GM12878 (cell line): Measurements from ENCODE around the gene IL22. TPM values are rescaled to one million over a fixed set of nuclear protein-coding genes. Genes with fewer than 3 reads are reported as not detected.
A peak's percentile ranks its signal among the peaks of the same experiment; 100 is the strongest.

Source experiments
- ATAC-seq: fragments of 200-7000 bp; cut with Tn5 transposase; 3 replicates; pipeline ENCODE4 v1.9.1; 2020; ENCODE audit warnings: mild to moderate bottlenecking, moderate library complexity
- BruUV-seq: library from RNA; stranded (reverse); fragments of 400-500 nt; replicated peaks from 2 replicates; lab custom pipeline; 2021; lab: Mats Ljungman, UMichigan
- CTCF ChIA-PET: fragments of 300-600 bp; sonication (Branson Sonifier 250); formaldehyde crosslinking; extraction: SDS; loops from one replicate; lab custom pipeline; 2021; ENCODE audit warnings: inconsistent platforms; lab: Yijun Ruan, JAX
- POLR2A ChIA-PET: fragments of 350-600 bp; formaldehyde crosslinking; extraction: SDS; loops from one replicate; lab custom pipeline; 2021; ENCODE audit warnings: inconsistent platforms; lab: Charles Lee
- RAD21 ChIA-PET: fragments of 300-600 bp; sonication (Branson Sonifier 250); formaldehyde crosslinking; loops from one replicate; lab custom pipeline; 2023; ENCODE audit warnings: antibody characterized with exemption; ENCODE audit not compliant: unreplicated experiment; lab: Charles Lee
- SMC1A ChIA-PET: fragments of 300-600 bp; sonication (Branson Sonifier 250); formaldehyde crosslinking; loops from one replicate; lab custom pipeline; 2023; ENCODE audit not compliant: unreplicated experiment, uncharacterized antibody; lab: Charles Lee
- DNase-seq: peaks from one replicate; pipeline ENCODE4 v3.0.0-alpha.2; 2011; ENCODE audit warnings: low read depth, low spot score
- FAIRE-seq: peaks from 3 replicates; lab custom pipeline; 2011; peaks lifted over from hg19 to GRCh38; lab: Jason Lieb, UNC
- H2AFZ ChIP-seq: 2 replicates; pipeline ENCODE4 v1.6.0; 2011; ENCODE audit warnings: low read depth, low read length, control low read depth; ENCODE audit not compliant: control insufficient read depth
- H3K27ac ChIP-seq: 2 replicates; pipeline ENCODE4 v1.5.1; 2011; ENCODE audit warnings: control low read depth; ENCODE audit not compliant: control insufficient read depth, insufficient read depth
- H3K27me3 ChIP-seq, 2 experiments: replicated peaks in 1 of 2; 2 replicates each; pipeline versions ENCODE4 v1.6.0 to v1.6.1; 2011; ENCODE audit warnings: low read length in 1 of 2; ENCODE audit not compliant: control insufficient read depth in 2 of 2, insufficient read depth in 2 of 2
- H3K36me3 ChIP-seq, 2 experiments: 2 replicates each; pipeline ENCODE4 v1.5.1; 2011; ENCODE audit warnings: low read length in 1 of 2; ENCODE audit not compliant: control insufficient read depth in 2 of 2, insufficient read depth in 2 of 2
- H3K4me1 ChIP-seq: 2 replicates; pipeline ENCODE4 v1.6.1; 2011; ENCODE audit warnings: mild to moderate bottlenecking, low read length, moderate library complexity, mixed read lengths; ENCODE audit not compliant: control insufficient read depth, insufficient read depth
- H3K4me2 ChIP-seq: 2 replicates; pipeline ENCODE4 v1.6.0; 2011; ENCODE audit warnings: control low read depth; ENCODE audit not compliant: control insufficient read depth, insufficient read depth
- H3K4me3 ChIP-seq: fragments of 200-600 bp; sonication (generic); 2 replicates; pipeline ENCODE4 v1.5.1; 2016
- H3K79me2 ChIP-seq: 2 replicates; pipeline ENCODE4 v1.6.0; 2011; ENCODE audit warnings: low read length; ENCODE audit not compliant: control insufficient read depth, insufficient read depth
- H3K9ac ChIP-seq: 2 replicates; pipeline ENCODE4 v1.8.0; 2011; ENCODE audit warnings: low read length, control low read depth, mixed read lengths; ENCODE audit not compliant: control insufficient read depth, insufficient read depth
- H3K9me3 ChIP-seq: replicated peaks from 3 replicates; pipeline ENCODE4 v1.5.1; 2011; ENCODE audit warnings: mild to moderate bottlenecking, low read length; ENCODE audit not compliant: control insufficient read depth, insufficient read depth
- H4K20me1 ChIP-seq: 2 replicates; pipeline ENCODE4 v1.6.0; 2011; ENCODE audit not compliant: control insufficient read depth, insufficient read depth
- BMI1 ChIP-seq: fragments of 450-650 bp; IDR thresholded peaks from 2 replicates; pipeline ENCODE4 v1.6.1; 2016; ENCODE audit warnings: mild to moderate bottlenecking, moderate library complexity, borderline replicate concordance
- CBX5 ChIP-seq: sonication (generic); IDR thresholded peaks from 2 replicates; pipeline ENCODE4 v1.6.1; 2016; ENCODE audit warnings: low read depth, moderate library complexity, mild to moderate bottlenecking, inconsistent platforms
- MTA2 ChIP-seq: fragments of 450-650 bp; IDR thresholded peaks from 2 replicates; pipeline ENCODE4 v1.6.1; 2016; ENCODE audit warnings: low read depth, mild to moderate bottlenecking, moderate library complexity
- NFIC ChIP-seq: IDR thresholded peaks from 2 replicates; pipeline ENCODE4 v1.6.1; 2012; ENCODE audit warnings: low read depth, mild to moderate bottlenecking, inconsistent platforms, low read length, moderate library complexity
- NFYB ChIP-seq: IDR thresholded peaks from 2 replicates; pipeline ENCODE4 v1.6.1; 2011; ENCODE audit warnings: low read depth, mild to moderate bottlenecking, low read length, improper control_type of control experiment, moderate library complexity; ENCODE audit not compliant: insufficient read depth
- NR2C2 ChIP-seq: IDR thresholded peaks from 2 replicates; pipeline ENCODE4 v1.6.1; 2011; ENCODE audit warnings: borderline replicate concordance, low read depth; ENCODE audit not compliant: control insufficient read depth, insufficient read length
- NRF1 ChIP-seq: conservative IDR thresholded peaks from 2 replicates; pipeline ENCODE4 v1.6.1; 2011; ENCODE audit warnings: mild to moderate bottlenecking, low read depth, low read length, improper control_type of control experiment
- RBBP5 ChIP-seq: fragments of 200-600 bp; sonication (generic); conservative IDR thresholded peaks from 2 replicates; pipeline ENCODE4 v1.6.1; 2016
- SIN3A ChIP-seq: IDR thresholded peaks from 2 replicates; pipeline ENCODE4 v1.6.1; 2012; ENCODE audit warnings: low read depth, low read length, improper control_type of control experiment
- SMARCA5 ChIP-seq: fragments of 450-650 bp; IDR thresholded peaks from 2 replicates; pipeline ENCODE4 v1.6.1; 2017; ENCODE audit warnings: mild to moderate bottlenecking
- SP1 ChIP-seq: IDR thresholded peaks from one replicate; pipeline ENCODE4 v1.6.1; 2011; ENCODE audit warnings: low read depth, low read length
- SPI1 ChIP-seq: IDR thresholded peaks from 2 replicates; pipeline ENCODE4 v1.6.1; 2011; ENCODE audit warnings: low read depth, mild to moderate bottlenecking, low read length, moderate library complexity, borderline replicate concordance; ENCODE audit not compliant: insufficient read depth
- SREBF2 ChIP-seq: IDR thresholded peaks from 2 replicates; pipeline ENCODE4 v1.6.1; 2012; ENCODE audit warnings: mild to moderate bottlenecking, low read length
- STAT3 ChIP-seq: IDR thresholded peaks from 2 replicates; pipeline ENCODE4 v1.6.1; 2011; ENCODE audit warnings: low read depth, low read length, improper control_type of control experiment
- TAF1 ChIP-seq: IDR thresholded peaks from 2 replicates; pipeline ENCODE4 v1.6.1; 2011; ENCODE audit warnings: mild to moderate bottlenecking, low read depth, low read length, borderline replicate concordance
- ZZZ3 ChIP-seq: IDR thresholded peaks from 2 replicates; pipeline ENCODE4 v1.6.1; 2011; ENCODE audit warnings: low read depth; ENCODE audit not compliant: control insufficient read depth, insufficient read length
- WGBS: methylation state at CpG from one replicate; pipeline ENCODE4 v1.1.6; 2016; ENCODE audit warnings: low lambda C conversion rate; ENCODE audit not compliant: insufficient replicate concordance, insufficient coverage; ENCODE audit errors: missing lambda C conversion rate; 5-methylcytosine and 5-hydroxymethylcytosine counted together
- in situ Hi-C: fragments of 300-500 bp; cut with MboI; formaldehyde crosslinking; loops from 9 replicates; pipeline ENCODE4 v1.14.3; 2018; ENCODE audit warnings: mixed read lengths
- intact Hi-C: fragments of 100-400 bp; cut with micrococcal nuclease; formaldehyde crosslinking; loops from one replicate; pipeline ENCODE4 v1.14.2; 2022; ENCODE audit not compliant: unreplicated experiment
- polyA plus RNA-seq, 11 experiments: library from polyadenylated mRNA; depleted of rRNA in 4 of 11; unstranded in 6 of 11; stranded (reverse) in 5 of 11; fragments of >200 nt; fragmentation: Nextera tagmentation in 4 of 11; fragmentation: Illumina TruSeq in 1 of 11; extraction: Ambion mirVana in 4 of 11; extraction: Trizol in 1 of 11; gene quantifications; 1 replicate in 1 of 11; 2 replicates in 10 of 11; pipeline versions ENCODE4 v1.2.1 to v1.2.3, GENCODE V29; 2011 to 2016; ENCODE audit warnings: inconsistent platforms in 2 of 11, missing spikeins in 2 of 11, low read depth in 1 of 11
- total RNA-seq, 4 experiments: library from RNA; depleted of rRNA in 3 of 4; stranded (reverse); fragments of >200 nt in 3 of 4; fragmentation: Illumina TruSeq in 1 of 4; extraction: Trizol in 1 of 4; gene quantifications; 2 replicates each; pipeline versions ENCODE4 v1.2.1 to v1.2.3, GENCODE V29; 2013 to 2021

The IL22 gene
- total and polyA plus RNA-seq, 10 of the 15 experiments (the other 5 are each of a cell fraction or from before 2014, with no cell fraction given), result not detected

- TF ChIP-seq SREBF2 (no peak), BMI1 (no peak), CBX5 (no peak), NFYB (no peak), NFIC (no peak), ZZZ3 (no peak), TAF1 (no peak), SIN3A (no peak), NR2C2 (no peak), STAT3 (no peak), SP1 (no peak), SPI1 (no peak), RBBP5 (no peak), SMARCA5 (no peak), MTA2 (no peak), NRF1 (no peak)
- peak overlapping the region; percentile 98 for H2AFZ ChIP-seq
- POLR2A ChIA-PET, result interaction anchor here (1.6 kb wide), 1 partner anchor 53 kb away, joined by 6 read pairs; no protein-coding TSS in a partner anchor
These were observed 15.8 kb downstream of the IL22 start for GRCh38 chr12:68237619-68238018.

More at GRCh38 chr12:68237619-68238018, 15.8 kb downstream of the IL22 start:
- RAD21 ChIA-PET, result interaction anchor here (1.0 to 2.5 kb wide), 3 partner anchors 17 to 80 kb away, joined by 3 to 16 read pairs (median 4); no protein-coding TSS in a partner anchor
- peaks cover 1% of the 10 kb centered on the region; the same call in 2 of the 3 replicates for H3K9me3 ChIP-seq
- H3K4me3 ChIP-seq, result no peak overlapping the region
- in situ Hi-C loops, result no loop called here
- peak overlapping the region; percentile 86; the same call in 1 of the 2 replicates for H3K4me2 ChIP-seq
- intact Hi-C loops, result no loop called here
- CTCF ChIA-PET, result interaction anchor here (0.6 to 4.2 kb wide), 6 partner anchors 15 to 574 kb away, joined by 3 to 47 read pairs (median 6); no protein-coding TSS in a partner anchor
- H4K20me1 ChIP-seq, result no peaks in the 10 kb centered on the region
- peaks cover 34% of the 10 kb centered on the region for H3K4me1 ChIP-seq
- no peak overlapping the region for H3K27ac ChIP-seq
- ATAC-seq (peak; percentile 7), DNase-seq (no peak), FAIRE-seq (no peak)
- SMC1A ChIA-PET, result interaction anchor here (0.9 to 2.3 kb wide), 11 partner anchors 13 to 97 kb away, joined by 3 to 14 read pairs (median 5); no protein-coding TSS in a partner anchor
- H3K79me2 ChIP-seq, result no peaks in the 10 kb centered on the region
- no TSS peak for BruUV-seq
- 0% methylated on average over 2 of the region's 2 CpGs for WGBS
- no peaks in the 10 kb centered on the region for H3K27me3 ChIP-seq
- H3K9ac ChIP-seq, result no peak overlapping the region
- H3K36me3 ChIP-seq, result no peaks in the 10 kb centered on the region
